HCT116 (cell line): ENCODE measurements around the gene KISS1R. TPM values are rescaled to one million over a fixed set of nuclear protein-coding genes. Genes with fewer than 3 reads are reported as not detected.
A peak's percentile ranks its signal among the peaks of the same experiment; 100 is the strongest.

Experiments used
- ATAC-seq: fragments of 200-7000 bp; cut with Tn5 transposase; 2 replicates; pipeline ENCODE4 v1.9.1; 2020; ENCODE audit warnings: mild to moderate bottlenecking, moderate library complexity
- BruUV-seq: library from RNA; stranded (reverse); fragments of 400-500 nt; replicated peaks from 2 replicates; lab custom pipeline; 2021; lab: Mats Ljungman, UMichigan
- CTCF ChIA-PET: fragments of 300-600 bp; sonication (Branson Sonifier 250); formaldehyde crosslinking; loops from one replicate; lab custom pipeline; 2021; ENCODE audit warnings: antibody characterized with exemption; lab: Charles Lee
- POLR2A ChIA-PET: fragments of 300-600, 350-600 bp; sonication (Branson Sonifier 250); formaldehyde crosslinking; loops from one replicate; lab custom pipeline; 2021; ENCODE audit warnings: antibody characterized with exemption; lab: Charles Lee
- RAD21 ChIA-PET, 2 experiments: fragments of 300-600 bp; sonication (Branson Sonifier 250); formaldehyde crosslinking; loops; one replicate each; lab custom pipeline; 2023; ENCODE audit warnings: low total read pairs in 2 of 2; ENCODE audit not compliant: uncharacterized antibody in 2 of 2, unreplicated experiment in 2 of 2, low non-redundant PET in 1 of 2; lab: Charles Lee
- DNase-seq: peaks from one replicate; pipeline ENCODE4 v3.0.0-alpha.2; 2010; ENCODE audit warnings: low read depth, low spot score
- H2AFZ ChIP-seq: fragments of 200-600 bp; shearing (Covaris generic), sonication (generic); 2 replicates; pipeline ENCODE4 v1.6.1; 2017; ENCODE audit warnings: low read depth, mixed run types, mixed read lengths, antibody characterized with exemption, low read length; ENCODE audit not compliant: poor library complexity, severe bottlenecking
- H3K27ac ChIP-seq: 2 replicates; pipeline ENCODE4 v1.5.1; 2012; ENCODE audit warnings: low read depth, low read length
- H3K27me3 ChIP-seq: fragments of 200-600 bp; sonication (generic); 2 replicates; pipeline ENCODE4 v1.6.1; 2016; ENCODE audit warnings: mixed run types, low read length, mixed read lengths; ENCODE audit not compliant: insufficient read depth
- H3K36me3 ChIP-seq, 2 experiments: fragments of 200-500 bp in 1 of 2; fragments of 200-600 bp in 1 of 2; sonication (Bioruptor generic) in 1 of 2; sonication (generic) in 1 of 2; 2 replicates each; pipeline versions ENCODE4 v1.5.1 to v1.6.1; 2014 to 2016; ENCODE audit warnings: low read length in 2 of 2, inconsistent platforms in 1 of 2, mixed read lengths in 1 of 2, mixed run types in 1 of 2; ENCODE audit not compliant: insufficient read depth in 2 of 2, control insufficient read depth in 1 of 2
- H3K4me1 ChIP-seq, 2 experiments: fragments of 200-600 bp in 1 of 2; sonication (generic) in 1 of 2; 2 replicates each; pipeline versions ENCODE4 v1.5.1 to v1.6.1; 2012 to 2017; ENCODE audit warnings: low read length in 2 of 2, inconsistent platforms in 1 of 2, mild to moderate bottlenecking in 1 of 2, mixed read lengths in 1 of 2, mixed run types in 1 of 2, moderate library complexity in 1 of 2; ENCODE audit not compliant: insufficient read depth in 2 of 2, control insufficient read depth in 1 of 2
- H3K4me2 ChIP-seq: fragments of 200-600 bp; sonication (generic); 2 replicates; pipeline ENCODE4 v1.6.1; 2017; ENCODE audit warnings: mixed run types, low read length, mixed read lengths
- H3K4me3 ChIP-seq, 2 experiments: fragments of 200-600 bp in 1 of 2; sonication (generic) in 1 of 2; replicated peaks in 1 of 2; 2 replicates each; pipeline ENCODE4 v1.5.1; 2011 to 2016; ENCODE audit warnings: low read length in 2 of 2, control low read depth in 1 of 2, low read depth in 1 of 2, mild to moderate bottlenecking in 1 of 2, mixed read lengths in 1 of 2, mixed run types in 1 of 2
- H3K79me2 ChIP-seq: fragments of 200-600 bp; sonication (generic); 2 replicates; pipeline ENCODE4 v1.6.1; 2017; ENCODE audit warnings: mild to moderate bottlenecking, mixed run types, low read length, moderate library complexity, mixed read lengths; ENCODE audit not compliant: insufficient read depth
- H3K9ac ChIP-seq: fragments of 200-600 bp; sonication (generic); 2 replicates; pipeline ENCODE4 v1.6.1; 2016; ENCODE audit warnings: low read length, mixed read lengths
- H3K9me2 ChIP-seq: fragments of 200-600 bp; sonication (generic), shearing (Covaris generic); 2 replicates; pipeline ENCODE4 v1.6.1; 2017; ENCODE audit warnings: mixed run types, mild to moderate bottlenecking, moderate library complexity; ENCODE audit not compliant: insufficient read depth
- H3K9me3 ChIP-seq, 2 experiments: fragments of 200-500 bp in 1 of 2; fragments of 200-600 bp in 1 of 2; sonication (Bioruptor generic) in 1 of 2; sonication (generic) in 1 of 2; 2 replicates each; pipeline ENCODE4 v1.6.1; 2014 to 2017; ENCODE audit warnings: low read length in 2 of 2, mixed read lengths in 2 of 2, inconsistent platforms in 1 of 2, low read depth in 1 of 2, mild to moderate bottlenecking in 1 of 2, mixed run types in 1 of 2, moderate library complexity in 1 of 2; ENCODE audit not compliant: control insufficient read depth in 1 of 2, insufficient read depth in 1 of 2
- H4K20me1 ChIP-seq: fragments of 200-600 bp; sonication (generic), shearing (Covaris generic); 2 replicates; pipeline ENCODE4 v1.6.1; 2017; ENCODE audit warnings: mixed run types, mild to moderate bottlenecking, moderate library complexity; ENCODE audit not compliant: insufficient read depth
- CEBPB ChIP-seq: IDR thresholded peaks from 2 replicates; pipeline ENCODE4 v1.6.1; 2012; ENCODE audit warnings: low read depth
- EGR1 ChIP-seq: IDR thresholded peaks from 2 replicates; pipeline ENCODE4 v1.6.1; 2012; ENCODE audit warnings: low read depth
- EZH2 ChIP-seq: fragments of 200-600 bp; sonication (generic); IDR thresholded peaks from 2 replicates; pipeline ENCODE4 v1.6.1; 2017; ENCODE audit warnings: antibody characterized with exemption, mixed run types
- FOSL1 ChIP-seq: IDR thresholded peaks from 2 replicates; pipeline ENCODE4 v1.6.1; 2012; ENCODE audit warnings: low read depth
- RAD21 ChIP-seq: IDR thresholded peaks from 2 replicates; pipeline ENCODE4 v1.6.1; 2012; ENCODE audit warnings: low read depth, mild to moderate bottlenecking
- SP1 ChIP-seq: IDR thresholded peaks from 2 replicates; pipeline ENCODE4 v1.6.1; 2012; ENCODE audit warnings: low read depth
- SRF ChIP-seq: IDR thresholded peaks from 2 replicates; pipeline ENCODE4 v1.6.1; 2012; ENCODE audit warnings: low read depth
- TCF7L2 ChIP-seq: IDR thresholded peaks from 2 replicates; pipeline ENCODE4 v1.7.0; 2011; ENCODE audit warnings: borderline replicate concordance, inconsistent platforms; ENCODE audit not compliant: insufficient read depth, insufficient read length; ENCODE audit errors: extremely low read depth
- ZFX ChIP-seq: fragments of 450-650 bp; IDR thresholded peaks from 2 replicates; pipeline ENCODE4 v1.6.1; 2017
- ZNF274 ChIP-seq: fragments of 200-500 bp; sonication (Bioruptor generic); IDR thresholded peaks from 2 replicates; pipeline ENCODE4 v1.6.1; 2014; ENCODE audit warnings: mild to moderate bottlenecking, low read depth, low read length, inconsistent platforms
- intact Hi-C: fragments of 100-400 bp; cut with micrococcal nuclease; formaldehyde crosslinking; loops from 2 replicates; pipeline ENCODE4 v1.10.0; 2022
- total RNA-seq: library from RNA; stranded (reverse); gene quantifications from one replicate; pipeline ENCODE4 v1.2.1, GENCODE V29; 2021; ENCODE audit not compliant: unreplicated experiment
- TF ChIP-seq, protein P1 (sequence below): IDR thresholded peaks from 2 replicates; pipeline ENCODE4 v1.6.1; 2011; ENCODE audit warnings: mild to moderate bottlenecking, low read length, moderate library complexity; ENCODE audit not compliant: insufficient replicate concordance; ENCODE audit errors: extremely low read depth
- TF ChIP-seq, protein P2 (sequence below): IDR thresholded peaks from 2 replicates; pipeline ENCODE4 v1.6.1; 2012; ENCODE audit warnings: low read depth
- TF ChIP-seq, protein P3 (sequence below): IDR thresholded peaks from 2 replicates; pipeline ENCODE4 v1.6.1; 2012
- TF ChIP-seq, protein P4 (sequence below), 3 experiments: fragments of 200-600 bp in 1 of 3; sonication (generic) in 1 of 3; IDR thresholded peaks in 2 of 3; conservative IDR thresholded peaks in 1 of 3; 2 replicates each; pipeline ENCODE4 v1.5.1; 2012 to 2017; ENCODE audit warnings: low read depth in 2 of 3, low read length in 2 of 3, antibody characterized with exemption in 1 of 3, borderline replicate concordance in 1 of 3, control low read depth in 1 of 3, mild to moderate bottlenecking in 1 of 3, mixed read lengths in 1 of 3, mixed run types in 1 of 3, moderate library complexity in 1 of 3; ENCODE audit not compliant: insufficient read depth in 1 of 3
- TF ChIP-seq, protein P5 (sequence below): IDR thresholded peaks from 2 replicates; pipeline ENCODE4 v1.6.1; 2012

Gene KISS1R
- total RNA-seq, 1 experiment from 2014 or later, result 5.9 TPM

DNA sequence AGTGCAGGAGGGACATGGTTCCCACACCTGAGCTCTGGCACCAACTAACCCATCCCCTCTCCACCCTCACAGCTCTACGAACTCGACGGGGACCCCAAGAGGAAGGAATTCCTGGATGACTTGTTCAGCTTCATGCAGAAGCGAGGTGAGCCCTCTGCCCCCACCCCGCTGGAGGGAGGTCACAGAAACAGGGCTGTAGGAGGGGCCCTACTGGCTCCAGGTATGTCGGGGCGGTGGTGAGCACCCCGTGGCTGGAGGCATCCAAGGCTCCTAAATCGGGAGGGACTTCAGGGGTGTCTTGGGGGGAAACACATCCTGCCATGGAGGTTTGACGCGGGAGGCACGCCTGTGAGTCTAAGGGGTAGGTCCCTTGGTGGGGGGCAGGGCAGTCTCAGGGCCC lies 42.9 kb downstream of the KISS1R start:
- ATAC-seq, result 0 out of 2 replicates have a peak, but pooled peaks have one; percentile 15

More for the DNA sequence above, 42.9 kb downstream of the KISS1R start:
- no peaks in the 10 kb centered on the region for H3K9me3 ChIP-seq
- ChIA-PET POLR2A (interaction anchor here (1.3 kb wide), 1 partner anchor 24 kb away, joined by 3 read pairs; the partner anchor contains the start of gene WDR18), RAD21 (no interaction called here), CTCF (interaction anchor here (0.9 kb wide), 1 partner anchor 11 kb away, joined by 3 read pairs; no protein-coding TSS in a partner anchor)
- DNase-seq, result no peak
- H3K27ac ChIP-seq, result no peak overlapping the region
- no peaks in the 10 kb centered on the region for H4K20me1 ChIP-seq
- BruUV-seq, result no TSS peak
- H3K9ac ChIP-seq, result no peak overlapping the region
- H3K4me3 ChIP-seq, result no peak overlapping the region
- no peak for TF ChIP-seq EGR1
- no peak for TF ChIP-seq ZNF274
- TF ChIP-seq, protein P1, sequence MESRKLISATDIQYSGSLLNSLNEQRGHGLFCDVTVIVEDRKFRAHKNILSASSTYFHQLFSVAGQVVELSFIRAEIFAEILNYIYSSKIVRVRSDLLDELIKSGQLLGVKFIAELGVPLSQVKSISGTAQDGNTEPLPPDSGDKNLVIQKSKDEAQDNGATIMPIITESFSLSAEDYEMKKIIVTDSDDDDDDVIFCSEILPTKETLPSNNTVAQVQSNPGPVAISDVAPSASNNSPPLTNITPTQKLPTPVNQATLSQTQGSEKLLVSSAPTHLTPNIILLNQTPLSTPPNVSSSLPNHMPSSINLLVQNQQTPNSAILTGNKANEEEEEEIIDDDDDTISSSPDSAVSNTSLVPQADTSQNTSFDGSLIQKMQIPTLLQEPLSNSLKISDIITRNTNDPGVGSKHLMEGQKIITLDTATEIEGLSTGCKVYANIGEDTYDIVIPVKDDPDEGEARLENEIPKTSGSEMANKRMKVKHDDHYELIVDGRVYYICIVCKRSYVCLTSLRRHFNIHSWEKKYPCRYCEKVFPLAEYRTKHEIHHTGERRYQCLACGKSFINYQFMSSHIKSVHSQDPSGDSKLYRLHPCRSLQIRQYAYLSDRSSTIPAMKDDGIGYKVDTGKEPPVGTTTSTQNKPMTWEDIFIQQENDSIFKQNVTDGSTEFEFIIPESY, result no peak
- no peak for TF ChIP-seq ZFX
- no peak for TF ChIP-seq EZH2
- TF ChIP-seq, protein P2, sequence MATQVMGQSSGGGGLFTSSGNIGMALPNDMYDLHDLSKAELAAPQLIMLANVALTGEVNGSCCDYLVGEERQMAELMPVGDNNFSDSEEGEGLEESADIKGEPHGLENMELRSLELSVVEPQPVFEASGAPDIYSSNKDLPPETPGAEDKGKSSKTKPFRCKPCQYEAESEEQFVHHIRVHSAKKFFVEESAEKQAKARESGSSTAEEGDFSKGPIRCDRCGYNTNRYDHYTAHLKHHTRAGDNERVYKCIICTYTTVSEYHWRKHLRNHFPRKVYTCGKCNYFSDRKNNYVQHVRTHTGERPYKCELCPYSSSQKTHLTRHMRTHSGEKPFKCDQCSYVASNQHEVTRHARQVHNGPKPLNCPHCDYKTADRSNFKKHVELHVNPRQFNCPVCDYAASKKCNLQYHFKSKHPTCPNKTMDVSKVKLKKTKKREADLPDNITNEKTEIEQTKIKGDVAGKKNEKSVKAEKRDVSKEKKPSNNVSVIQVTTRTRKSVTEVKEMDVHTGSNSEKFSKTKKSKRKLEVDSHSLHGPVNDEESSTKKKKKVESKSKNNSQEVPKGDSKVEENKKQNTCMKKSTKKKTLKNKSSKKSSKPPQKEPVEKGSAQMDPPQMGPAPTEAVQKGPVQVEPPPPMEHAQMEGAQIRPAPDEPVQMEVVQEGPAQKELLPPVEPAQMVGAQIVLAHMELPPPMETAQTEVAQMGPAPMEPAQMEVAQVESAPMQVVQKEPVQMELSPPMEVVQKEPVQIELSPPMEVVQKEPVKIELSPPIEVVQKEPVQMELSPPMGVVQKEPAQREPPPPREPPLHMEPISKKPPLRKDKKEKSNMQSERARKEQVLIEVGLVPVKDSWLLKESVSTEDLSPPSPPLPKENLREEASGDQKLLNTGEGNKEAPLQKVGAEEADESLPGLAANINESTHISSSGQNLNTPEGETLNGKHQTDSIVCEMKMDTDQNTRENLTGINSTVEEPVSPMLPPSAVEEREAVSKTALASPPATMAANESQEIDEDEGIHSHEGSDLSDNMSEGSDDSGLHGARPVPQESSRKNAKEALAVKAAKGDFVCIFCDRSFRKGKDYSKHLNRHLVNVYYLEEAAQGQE, result no peak
- TF ChIP-seq FOSL1, result no peak
- TF ChIP-seq, protein P3, sequence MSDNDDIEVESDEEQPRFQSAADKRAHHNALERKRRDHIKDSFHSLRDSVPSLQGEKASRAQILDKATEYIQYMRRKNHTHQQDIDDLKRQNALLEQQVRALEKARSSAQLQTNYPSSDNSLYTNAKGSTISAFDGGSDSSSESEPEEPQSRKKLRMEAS, result no peak
- TF ChIP-seq, protein P4, sequence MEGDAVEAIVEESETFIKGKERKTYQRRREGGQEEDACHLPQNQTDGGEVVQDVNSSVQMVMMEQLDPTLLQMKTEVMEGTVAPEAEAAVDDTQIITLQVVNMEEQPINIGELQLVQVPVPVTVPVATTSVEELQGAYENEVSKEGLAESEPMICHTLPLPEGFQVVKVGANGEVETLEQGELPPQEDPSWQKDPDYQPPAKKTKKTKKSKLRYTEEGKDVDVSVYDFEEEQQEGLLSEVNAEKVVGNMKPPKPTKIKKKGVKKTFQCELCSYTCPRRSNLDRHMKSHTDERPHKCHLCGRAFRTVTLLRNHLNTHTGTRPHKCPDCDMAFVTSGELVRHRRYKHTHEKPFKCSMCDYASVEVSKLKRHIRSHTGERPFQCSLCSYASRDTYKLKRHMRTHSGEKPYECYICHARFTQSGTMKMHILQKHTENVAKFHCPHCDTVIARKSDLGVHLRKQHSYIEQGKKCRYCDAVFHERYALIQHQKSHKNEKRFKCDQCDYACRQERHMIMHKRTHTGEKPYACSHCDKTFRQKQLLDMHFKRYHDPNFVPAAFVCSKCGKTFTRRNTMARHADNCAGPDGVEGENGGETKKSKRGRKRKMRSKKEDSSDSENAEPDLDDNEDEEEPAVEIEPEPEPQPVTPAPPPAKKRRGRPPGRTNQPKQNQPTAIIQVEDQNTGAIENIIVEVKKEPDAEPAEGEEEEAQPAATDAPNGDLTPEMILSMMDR (IDR thresholded peaks at IDR 0.05 in 2 of 3, conservative IDR thresholded peaks at IDR 0.05 in 1 of 3; ENCODE audit: borderline replicate concordance in 1 of 3, insufficient read depth in 1 of 3, low read depth in 2 of 3, low read length in 2 of 3), result no peak; a peak in 1 of 6 replicates
- no peak for TF ChIP-seq TCF7L2
- TF ChIP-seq CEBPB, result no peak
- TF ChIP-seq, protein P5, sequence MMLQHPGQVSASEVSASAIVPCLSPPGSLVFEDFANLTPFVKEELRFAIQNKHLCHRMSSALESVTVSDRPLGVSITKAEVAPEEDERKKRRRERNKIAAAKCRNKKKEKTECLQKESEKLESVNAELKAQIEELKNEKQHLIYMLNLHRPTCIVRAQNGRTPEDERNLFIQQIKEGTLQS, result no peak
- TF ChIP-seq SRF, result no peak
- no peak for TF ChIP-seq RAD21
- TF ChIP-seq SP1, result no peak
- intact Hi-C loops, result no loop called here
- peak overlapping the region; percentile 50; the same call in 1 of the 2 replicates for H3K4me2 ChIP-seq
- no peaks in the 10 kb centered on the region for H3K9me2 ChIP-seq
- peaks cover 48 to 74% of the 10 kb centered on the region in 2 experiments for H3K4me1 ChIP-seq
- H3K36me3 ChIP-seq, result peaks cover 0 to 12% of the 10 kb centered on the region in 2 experiments; a peak in 2 of 4 replicates
- no peaks in the 10 kb centered on the region for H3K27me3 ChIP-seq
- no peak overlapping the region for H2AFZ ChIP-seq
- H3K79me2 ChIP-seq, result peaks cover 4% of the 10 kb centered on the region; the same call in 1 of the 2 replicates
